Head of caudate nucleus (tissue), 42 donors: ENCODE results near the gene CEP128.

ENCODE experiments used
- DNase-seq, 42 donors: peaks; one replicate each; pipeline versions ENCODE4 v3.0.0 to v3.0.0-alpha.2; 2020 to 2021; ENCODE audit warnings: mixed read lengths in 7 of 42
- intact Hi-C: fragments of 100-400 bp; cut with DNase I; formaldehyde crosslinking; loops from one replicate; pipeline ENCODE4 v1.15.0; 2022

Gene CEP128

DNA sequence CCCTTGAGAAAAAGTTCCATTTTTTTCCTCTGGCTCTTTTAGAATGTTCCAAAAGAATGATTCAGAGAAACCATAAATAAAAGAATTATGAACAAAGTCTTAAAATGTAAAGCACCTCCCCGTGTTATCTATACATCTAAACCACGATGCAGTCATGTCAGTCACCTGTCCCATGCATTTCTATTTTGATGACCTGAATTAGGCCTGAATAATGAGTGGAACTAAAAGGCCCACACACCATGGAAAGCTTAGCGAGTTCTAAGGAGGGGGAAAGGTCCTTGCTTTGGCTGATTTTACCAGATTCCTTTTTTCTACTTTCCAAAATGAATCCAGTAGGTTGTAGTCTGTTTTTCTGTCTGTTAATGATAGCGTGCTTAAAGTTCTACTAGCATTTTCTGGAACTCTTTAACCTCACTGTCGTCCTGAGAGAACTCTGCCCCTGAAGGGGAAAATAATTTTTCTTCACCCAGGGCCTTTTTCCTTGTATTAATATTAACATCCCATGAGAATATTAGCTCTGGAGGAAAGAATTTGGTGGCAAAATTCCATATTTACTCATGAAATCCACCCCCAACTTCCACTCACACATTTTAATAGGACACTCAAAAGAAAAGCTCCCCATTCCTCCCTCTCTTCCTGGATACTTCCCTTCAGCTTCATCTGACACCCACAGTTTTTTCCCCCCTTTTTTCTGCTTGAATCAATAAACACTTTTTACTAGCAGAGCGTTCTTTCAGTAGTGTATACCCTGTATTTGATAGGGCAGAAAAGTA is 464.0 kb downstream of the CEP128 start:
- intact Hi-C loops: no loop called here
- DNase-seq: no peak

DNA sequence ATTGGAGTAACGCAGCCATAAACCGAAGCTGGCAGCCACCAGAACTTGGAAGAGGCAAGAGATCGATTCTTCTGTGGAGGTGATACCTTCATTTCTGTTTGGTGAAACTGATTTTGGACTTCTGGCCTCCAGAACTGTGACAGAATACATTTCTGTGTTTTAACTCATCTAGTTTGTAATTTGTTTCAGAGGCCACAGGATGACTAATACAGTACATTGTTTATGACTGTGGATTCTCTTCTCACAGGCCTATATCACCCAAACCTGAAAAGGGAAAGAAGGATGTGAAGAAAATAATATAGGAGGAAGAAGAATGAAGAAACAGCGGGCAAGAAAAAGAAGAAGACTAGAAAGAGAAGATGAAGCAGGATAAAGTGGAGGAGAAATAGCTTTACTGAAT is 466.5 kb downstream of the CEP128 start:
- DNase-seq: no peak
- intact Hi-C loops: no loop called here

DNA sequence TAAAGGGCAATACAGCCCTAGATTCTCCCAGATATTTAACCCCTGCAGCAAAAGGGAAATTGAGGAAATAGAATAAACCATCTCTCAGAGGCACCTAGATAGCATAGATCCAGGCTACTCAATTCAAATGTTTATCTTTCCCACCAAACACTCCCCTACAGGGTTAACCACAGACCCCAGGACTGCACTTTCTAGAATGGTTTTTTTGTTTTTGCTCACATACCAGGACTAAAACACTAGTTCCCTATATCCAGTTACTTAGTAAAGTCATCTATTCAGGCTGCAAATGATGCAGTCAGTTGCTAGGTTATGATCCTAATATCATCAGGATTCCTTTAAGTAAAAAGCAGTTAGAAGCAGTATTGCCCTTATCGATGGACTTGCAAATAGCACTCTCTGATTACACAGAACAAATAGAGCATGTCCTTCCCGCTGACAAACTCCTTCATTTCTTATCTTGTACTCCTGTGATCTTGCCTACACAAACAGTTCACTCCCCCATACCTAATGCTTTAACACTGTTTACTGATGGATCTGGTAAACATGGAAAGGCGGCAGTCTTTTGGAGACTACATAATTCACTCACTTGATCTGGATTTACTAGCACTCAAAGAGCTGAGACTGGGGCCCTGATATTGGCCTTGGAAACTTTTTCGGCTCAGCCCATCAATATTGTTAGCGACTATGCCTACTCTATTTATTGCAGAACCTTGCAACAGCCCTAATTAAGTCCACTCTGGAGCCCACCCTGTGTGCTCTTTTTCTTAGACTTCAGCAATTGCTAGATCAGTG is 473.0 kb downstream of the CEP128 start:
- intact Hi-C loops: no loop called here
- DNase-seq: no peak

GRCh38 chr14:80465546-80466220 is 475.9 kb downstream of the CEP128 start:
- intact Hi-C loops: no loop called here
- DNase-seq: no peak

GRCh38 chr14:80464531-80465149 is 476.9 kb downstream of the CEP128 start:
- intact Hi-C loops: no loop called here
- no peak for DNase-seq

DNA sequence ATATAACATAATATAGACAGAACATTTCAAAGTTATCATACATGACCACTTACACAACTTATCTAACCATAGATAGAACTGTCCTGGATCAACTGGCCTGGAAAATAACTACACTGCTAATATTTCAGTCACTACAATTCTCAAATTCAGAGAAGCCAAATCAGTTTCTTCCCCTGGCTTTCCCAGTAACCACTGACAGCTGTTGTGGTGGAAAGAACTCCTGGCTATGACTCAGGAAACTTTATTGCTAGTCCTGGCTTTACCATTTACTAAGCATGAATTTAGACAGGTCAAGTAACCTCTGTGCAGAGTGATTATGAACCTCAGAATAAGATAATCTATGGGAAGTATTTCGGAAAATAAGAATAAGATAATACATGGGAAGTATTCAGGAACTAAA is 485.3 kb downstream of the CEP128 start:
- intact Hi-C loops: no loop called here
- DNase-seq: no peak

DNA sequence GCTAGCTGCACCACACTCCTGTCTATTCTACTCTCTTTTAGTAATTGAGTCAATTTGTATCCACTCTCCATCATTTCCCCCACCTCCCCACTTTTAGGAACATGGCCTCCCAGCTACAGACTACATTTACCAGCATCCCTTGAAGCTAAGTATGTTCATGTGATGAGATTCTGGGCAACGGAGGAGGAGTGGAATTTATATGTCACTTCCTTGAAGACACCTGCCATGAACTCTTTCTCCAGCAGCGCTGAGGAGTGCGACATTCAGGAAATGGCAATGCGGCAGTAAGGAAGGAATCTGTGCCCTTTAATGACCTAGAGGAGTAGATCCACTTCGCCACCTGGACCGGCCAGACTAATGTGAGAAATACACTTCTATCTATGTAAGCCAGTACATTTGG is 486.5 kb downstream of the CEP128 start:
- no peak for DNase-seq
- intact Hi-C loops: no loop called here

DNA sequence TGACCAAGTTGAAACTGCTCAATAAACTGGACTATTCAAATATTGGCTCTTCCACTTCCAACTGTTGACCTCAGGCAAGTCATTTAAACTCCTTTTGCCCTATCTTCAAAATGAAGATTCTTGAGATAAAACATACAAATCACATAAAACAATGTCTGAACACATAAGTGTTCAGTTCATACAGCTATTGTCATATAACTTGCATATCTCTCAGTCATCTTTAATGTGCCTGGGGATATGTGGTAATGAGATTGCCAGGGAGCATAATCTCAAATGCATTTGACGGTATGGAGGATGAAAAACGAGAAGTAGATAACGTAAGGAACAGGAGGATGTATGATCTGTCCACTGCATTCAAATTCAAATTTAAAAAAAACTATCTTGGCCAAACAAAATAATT is 493.3 kb downstream of the CEP128 start:
- intact Hi-C loops: no loop called here
- no peak for DNase-seq

DNA sequence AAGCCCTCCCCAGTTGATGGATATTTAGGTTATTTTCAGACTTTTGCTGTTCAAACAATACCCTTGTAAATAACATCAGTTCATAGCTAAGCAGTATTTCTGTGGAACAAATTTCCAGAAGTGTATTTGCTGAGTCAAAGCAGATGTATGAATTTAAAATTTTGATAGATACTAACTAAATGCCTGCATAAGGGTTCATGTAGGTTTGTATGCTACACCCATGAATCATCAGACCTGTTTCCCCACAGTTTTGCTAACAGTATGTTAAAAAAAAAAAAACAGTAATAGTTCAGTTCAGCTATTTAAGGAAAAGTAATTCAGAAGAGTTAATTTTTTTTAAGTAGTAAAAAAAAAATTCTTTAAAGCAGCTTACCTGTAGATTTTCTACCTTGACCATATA is 494.1 kb downstream of the CEP128 start:
- intact Hi-C loops: no loop called here
- DNase-seq: no peak
